Measurements from ENCODE around the gene NEU3. TPM values are rescaled to one million over a fixed set of nuclear protein-coding genes. Genes with fewer than 3 reads are reported as not detected.
A peak's percentile ranks its signal among the peaks of the same experiment; 100 is the strongest.

NEU3 gene
- total and polyA plus RNA-seq, 2 of the 13 experiments (the other 11 are each of a cell fraction or from before 2014, with no cell fraction given), result 6.3 to 15.3 TPM

- peak; percentile 45; the same call in 1 of the 2 replicates for TF ChIP-seq PAXIP1 (CRISPR knock-in tag; conservative IDR thresholded peaks at IDR 0.05)
- peak; percentile 54 for TF ChIP-seq AGO2 (optimal IDR thresholded peaks at IDR 0.05; ENCODE audit: low read depth, low read length)
- peak; percentile 91 for TF ChIP-seq ZNF335 (CRISPR knock-in tag; IDR thresholded peaks at IDR 0.05)
- TF ChIP-seq TERF1 (CRISPR knock-in tag; IDR thresholded peaks at IDR 0.05), result peak; percentile 46; the same call in 1 of the 2 replicates
- TF ChIP-seq ZNF619 (CRISPR knock-in tag; IDR thresholded peaks at IDR 0.05), result peak; percentile 75; the same call in 1 of the 2 replicates
- no peak for TF ChIP-seq ZC3H13 (CRISPR knock-in tag; IDR thresholded peaks at IDR 0.05)
- TF ChIP-seq ZNF792 (CRISPR knock-in tag; IDR thresholded peaks at IDR 0.05), result peak; percentile 91
- TF ChIP-seq ZNF224 (CRISPR knock-in tag; IDR thresholded peaks at IDR 0.05), result peak; percentile 86; the same call in 1 of the 2 replicates
- peak; percentile 97 for TF ChIP-seq KDM5B (CRISPR knock-in tag; IDR thresholded peaks at IDR 0.05; ENCODE audit: borderline replicate concordance)
- no peak for TF ChIP-seq SOX6 (IDR thresholded peaks at IDR 0.05)
- peak; percentile 76 for TF ChIP-seq SOX6 (CRISPR knock-in tag; IDR thresholded peaks at IDR 0.05)
- 0 out of 2 replicates have a peak, but pooled peaks have one; percentile 50 for TF ChIP-seq CC2D1A (CRISPR knock-in tag; IDR thresholded peaks at IDR 0.05)
- TF ChIP-seq, protein P1, sequence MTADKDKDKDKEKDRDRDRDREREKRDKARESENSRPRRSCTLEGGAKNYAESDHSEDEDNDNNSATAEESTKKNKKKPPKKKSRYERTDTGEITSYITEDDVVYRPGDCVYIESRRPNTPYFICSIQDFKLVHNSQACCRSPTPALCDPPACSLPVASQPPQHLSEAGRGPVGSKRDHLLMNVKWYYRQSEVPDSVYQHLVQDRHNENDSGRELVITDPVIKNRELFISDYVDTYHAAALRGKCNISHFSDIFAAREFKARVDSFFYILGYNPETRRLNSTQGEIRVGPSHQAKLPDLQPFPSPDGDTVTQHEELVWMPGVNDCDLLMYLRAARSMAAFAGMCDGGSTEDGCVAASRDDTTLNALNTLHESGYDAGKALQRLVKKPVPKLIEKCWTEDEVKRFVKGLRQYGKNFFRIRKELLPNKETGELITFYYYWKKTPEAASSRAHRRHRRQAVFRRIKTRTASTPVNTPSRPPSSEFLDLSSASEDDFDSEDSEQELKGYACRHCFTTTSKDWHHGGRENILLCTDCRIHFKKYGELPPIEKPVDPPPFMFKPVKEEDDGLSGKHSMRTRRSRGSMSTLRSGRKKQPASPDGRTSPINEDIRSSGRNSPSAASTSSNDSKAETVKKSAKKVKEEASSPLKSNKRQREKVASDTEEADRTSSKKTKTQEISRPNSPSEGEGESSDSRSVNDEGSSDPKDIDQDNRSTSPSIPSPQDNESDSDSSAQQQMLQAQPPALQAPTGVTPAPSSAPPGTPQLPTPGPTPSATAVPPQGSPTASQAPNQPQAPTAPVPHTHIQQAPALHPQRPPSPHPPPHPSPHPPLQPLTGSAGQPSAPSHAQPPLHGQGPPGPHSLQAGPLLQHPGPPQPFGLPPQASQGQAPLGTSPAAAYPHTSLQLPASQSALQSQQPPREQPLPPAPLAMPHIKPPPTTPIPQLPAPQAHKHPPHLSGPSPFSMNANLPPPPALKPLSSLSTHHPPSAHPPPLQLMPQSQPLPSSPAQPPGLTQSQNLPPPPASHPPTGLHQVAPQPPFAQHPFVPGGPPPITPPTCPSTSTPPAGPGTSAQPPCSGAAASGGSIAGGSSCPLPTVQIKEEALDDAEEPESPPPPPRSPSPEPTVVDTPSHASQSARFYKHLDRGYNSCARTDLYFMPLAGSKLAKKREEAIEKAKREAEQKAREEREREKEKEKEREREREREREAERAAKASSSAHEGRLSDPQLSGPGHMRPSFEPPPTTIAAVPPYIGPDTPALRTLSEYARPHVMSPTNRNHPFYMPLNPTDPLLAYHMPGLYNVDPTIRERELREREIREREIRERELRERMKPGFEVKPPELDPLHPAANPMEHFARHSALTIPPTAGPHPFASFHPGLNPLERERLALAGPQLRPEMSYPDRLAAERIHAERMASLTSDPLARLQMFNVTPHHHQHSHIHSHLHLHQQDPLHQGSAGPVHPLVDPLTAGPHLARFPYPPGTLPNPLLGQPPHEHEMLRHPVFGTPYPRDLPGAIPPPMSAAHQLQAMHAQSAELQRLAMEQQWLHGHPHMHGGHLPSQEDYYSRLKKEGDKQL (CRISPR knock-in tag; IDR thresholded peaks at IDR 0.05; ENCODE audit: low read depth), result peak; percentile 60; the same call in 1 of the 2 replicates
- peak; percentile 87; the same call in 1 of the 2 replicates for TF ChIP-seq CAMTA2 (CRISPR knock-in tag; IDR thresholded peaks at IDR 0.05; ENCODE audit: borderline replicate concordance)
- no peak for TF ChIP-seq PCBP2 (optimal IDR thresholded peaks at IDR 0.05; ENCODE audit: low read depth, low read length, poor library complexity, severe bottlenecking)
Observed at GRCh38 chr11:74948898-74949752, 39.6 kb upstream of the NEU3 start, which contains the start of the genes SPCS2 and XRRA1 (continued).
